Measurements from ENCODE around the gene KCNAB1.

Gene KCNAB1

GRCh38 chr3:156209631-156210335 is 89.4 kb downstream of the KCNAB1 start:
- H3K27me3 ChIP-seq (ENCODE audit: insufficient read depth, low read length): no peaks in the 10 kb centered on the region
- TF ChIP-seq EZH2 (IDR thresholded peaks at IDR 0.05; ENCODE audit: borderline replicate concordance, low read length) (no peak), CTCF (IDR thresholded peaks at IDR 0.05; ENCODE audit: low read length) (no peak)
- no peaks in the 10 kb centered on the region for H3F3A ChIP-seq (ENCODE audit: insufficient read depth, low read length)
- no peaks in the 10 kb centered on the region for H3K9me2 ChIP-seq (ENCODE audit: low read depth, low read length)
- no peak overlapping the region for H3K27ac ChIP-seq (ENCODE audit: low read depth, low read length, poor library complexity, severe bottlenecking)
- no peaks in the 10 kb centered on the region for H3K36me3 ChIP-seq (ENCODE audit: insufficient read depth, low read length)
- no peaks in the 10 kb centered on the region for H3K9me3 ChIP-seq (ENCODE audit: low read length)
- H2AFZ ChIP-seq (ENCODE audit: low read length): no peak overlapping the region
- no peaks in the 10 kb centered on the region for H3K4me1 ChIP-seq (ENCODE audit: insufficient read depth, low read length, severe bottlenecking)
- no peak overlapping the region for H3K9ac ChIP-seq (ENCODE audit: low read length)
- no peak overlapping the region for H3K4me3 ChIP-seq (ENCODE audit: low read depth, low read length, poor library complexity, severe bottlenecking)
- no peak overlapping the region for H3K4me2 ChIP-seq (ENCODE audit: low read length)
- H4K20me1 ChIP-seq (ENCODE audit: insufficient read depth, low read length): no peaks in the 10 kb centered on the region
- no peaks in the 10 kb centered on the region for H3K79me2 ChIP-seq (ENCODE audit: insufficient read depth, low read length)

GRCh38 chr3:156211583-156211982 is 91.2 kb downstream of the KCNAB1 start:
- H3K4me2 ChIP-seq (ENCODE audit: low read length): no peak overlapping the region

GRCh38 chr3:156214676-156215075 is 94.3 kb downstream of the KCNAB1 start:
- TF ChIP-seq EZH2 (IDR thresholded peaks at IDR 0.05; ENCODE audit: borderline replicate concordance, low read length): no peak
- TF ChIP-seq CTCF (IDR thresholded peaks at IDR 0.05; ENCODE audit: low read length): no peak

More at GRCh38 chr3:156211583-156211982, 91.2 kb downstream of the KCNAB1 start:
- Histone ChIP-seq H3K9ac (ENCODE audit: low read length) (no peak overlapping the region), H3K4me1 (ENCODE audit: insufficient read depth, low read length, severe bottlenecking) (no peaks in the 10 kb centered on the region), H3F3A (ENCODE audit: insufficient read depth, low read length) (no peaks in the 10 kb centered on the region), H3K9me3 (ENCODE audit: low read length) (no peaks in the 10 kb centered on the region), H3K79me2 (ENCODE audit: insufficient read depth, low read length) (no peaks in the 10 kb centered on the region), H3K9me2 (ENCODE audit: low read depth, low read length) (no peaks in the 10 kb centered on the region), H3K27me3 (ENCODE audit: insufficient read depth, low read length) (no peaks in the 10 kb centered on the region), H3K27ac (ENCODE audit: low read depth, low read length, poor library complexity, severe bottlenecking) (no peak overlapping the region), H4K20me1 (ENCODE audit: insufficient read depth, low read length) (no peaks in the 10 kb centered on the region), H2AFZ (ENCODE audit: low read length) (no peak overlapping the region), H3K36me3 (ENCODE audit: insufficient read depth, low read length) (no peaks in the 10 kb centered on the region), H3K4me3 (ENCODE audit: low read depth, low read length, poor library complexity, severe bottlenecking) (no peak overlapping the region)
- TF ChIP-seq EZH2 (IDR thresholded peaks at IDR 0.05; ENCODE audit: borderline replicate concordance, low read length) (no peak), CTCF (IDR thresholded peaks at IDR 0.05; ENCODE audit: low read length) (no peak)

More at GRCh38 chr3:156214676-156215075, 94.3 kb downstream of the KCNAB1 start:
- Histone ChIP-seq H3K9ac (ENCODE audit: low read length) (no peak overlapping the region), H3K4me3 (ENCODE audit: low read depth, low read length, poor library complexity, severe bottlenecking) (no peak overlapping the region), H3K4me2 (ENCODE audit: low read length) (no peak overlapping the region), H3K79me2 (ENCODE audit: insufficient read depth, low read length) (no peaks in the 10 kb centered on the region), H2AFZ (ENCODE audit: low read length) (no peak overlapping the region), H3K9me2 (ENCODE audit: low read depth, low read length) (no peaks in the 10 kb centered on the region), H3K4me1 (ENCODE audit: insufficient read depth, low read length, severe bottlenecking) (no peaks in the 10 kb centered on the region), H3K27ac (ENCODE audit: low read depth, low read length, poor library complexity, severe bottlenecking) (no peak overlapping the region), H3F3A (ENCODE audit: insufficient read depth, low read length) (no peaks in the 10 kb centered on the region), H4K20me1 (ENCODE audit: insufficient read depth, low read length) (no peaks in the 10 kb centered on the region), H3K27me3 (ENCODE audit: insufficient read depth, low read length) (no peaks in the 10 kb centered on the region), H3K36me3 (ENCODE audit: insufficient read depth, low read length) (no peaks in the 10 kb centered on the region), H3K9me3 (ENCODE audit: low read length) (no peaks in the 10 kb centered on the region)
